Adipose tissue (tissue), 3 donors: ENCODE data around the gene ESAM. TPM values are rescaled to one million over a fixed set of nuclear protein-coding genes. Genes with fewer than 3 reads are reported as not detected.

Source experiments
- H3K27ac ChIP-seq: one replicate; pipeline ENCODE4 v1.5.1; 2013; ENCODE audit warnings: low read depth, low read length
- WGBS, 3 donors: extraction: QIAGEN DNeasy Blood & Tissue Kit; methylation state at CpG; one replicate each; pipeline ENCODE4 v1.1.7; 2013; 5-methylcytosine and 5-hydroxymethylcytosine counted together
- polyA plus RNA-seq, 3 donors: library from polyadenylated mRNA; stranded (reverse); fragments of 200-250 nt; gene quantifications; one replicate each; pipeline ENCODE4 v1.2.3, GENCODE V29; 2013
- donor health status: healthy with polysubstance abuse.
- donor health status: Bipolar disorder and iron deficiency.
- donor health status: healthy.

Gene ESAM
- polyA plus RNA-seq, 3 donors = 17.6 to 116 (median 53.3) TPM

DNA sequence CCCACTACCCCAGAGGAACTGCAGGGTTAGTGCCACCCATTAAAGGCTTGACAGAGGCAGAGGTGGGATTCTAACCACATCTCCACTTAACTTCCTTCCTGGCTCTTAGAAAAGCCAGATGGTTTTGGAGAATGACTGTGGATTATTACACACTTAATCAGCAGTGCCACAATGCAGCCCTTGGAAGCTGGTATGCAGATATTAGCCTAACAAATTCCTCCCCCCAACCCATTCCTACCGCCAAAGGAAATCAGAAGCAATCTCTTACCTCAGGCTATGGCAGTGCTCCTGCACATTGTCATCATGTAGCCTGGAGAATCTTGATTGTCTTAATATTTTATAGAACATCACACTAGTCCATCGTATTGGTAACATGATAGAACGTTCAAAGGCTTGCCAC, 45.5 kb downstream of the ESAM start:
- 47 to 56% (median 48%) methylated on average over 3 of the region's 3 CpGs for WGBS, 3 donors
- H3K27ac ChIP-seq = no peak overlapping the region

DNA sequence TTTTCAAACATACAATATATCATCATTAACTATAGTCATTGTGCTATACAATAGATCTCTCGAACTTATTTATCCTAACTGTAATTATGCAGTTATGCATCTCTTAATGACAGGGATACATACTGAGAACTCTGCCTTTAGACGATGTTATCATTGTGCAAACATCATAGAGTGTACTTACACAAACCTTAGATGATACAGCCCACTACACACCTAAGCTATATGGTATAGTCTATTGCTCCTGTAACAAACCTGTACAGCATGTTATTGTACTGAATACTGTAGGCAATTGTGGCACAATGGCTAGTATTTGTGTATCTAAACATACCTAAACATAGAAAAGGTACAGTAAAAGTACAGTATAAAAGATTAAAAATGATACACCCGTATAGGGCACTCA, 49.7 kb downstream of the ESAM start:
- 51 to 88% (median 81%) methylated on average over 3 of the region's 3 CpGs for WGBS, 3 donors
- H3K27ac ChIP-seq = no peak overlapping the region

DNA sequence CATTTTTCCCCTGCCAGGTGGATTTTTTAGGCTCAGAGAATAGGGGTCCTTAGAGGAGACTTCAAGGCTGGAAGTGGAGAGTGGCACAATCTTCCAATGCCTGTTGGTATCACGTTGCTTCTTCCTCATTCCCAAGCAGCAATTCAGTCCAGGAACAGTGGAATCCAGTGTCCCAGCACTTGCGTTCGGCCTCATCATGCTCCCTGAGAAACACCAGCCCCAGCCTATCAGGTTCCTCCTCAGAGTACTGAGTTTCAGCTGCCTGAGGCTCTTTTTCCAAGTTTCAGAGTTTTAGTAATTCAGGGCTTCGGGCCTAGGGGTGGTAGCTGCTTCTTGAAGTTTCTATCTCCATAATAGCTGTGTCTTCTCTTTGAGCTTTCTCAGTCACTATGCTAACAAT, 54.3 kb downstream of the ESAM start:
- H3K27ac ChIP-seq = no peak overlapping the region
- WGBS, 3 donors = 81 to 90% (median 88%) methylated on average over 4 of the region's 4 CpGs

Other genes with a start within 250 kb of the ESAM start
- not detected for gene OR8B12, start 218.6 kb downstream of the ESAM start, polyA plus RNA-seq
- gene OR8A1, start 192.3 kb downstream of the ESAM start, polyA plus RNA-seq = under 1 TPM in 1 of 3 donors, not detected in 2; under 0.01 TPM
- gene PANX3, start 150.9 kb downstream of the ESAM start, polyA plus RNA-seq = not detected
- 10 to 100 TPM; 14.7 to 26.1 (median 25.9) TPM for gene TBRG1, start 139.4 kb downstream of the ESAM start, polyA plus RNA-seq
- 10 to 100 TPM in 2 of 3 donors, 1 to 10 TPM in 1; 7.1 to 13.8 (median 11.0) TPM for gene SIAE, start 88.6 kb downstream of the ESAM start, polyA plus RNA-seq
- 1 to 10 TPM; 2.3 to 5.5 (median 2.8) TPM for gene SPA17, start 88.4 kb downstream of the ESAM start, polyA plus RNA-seq
- gene NRGN, start 22.3 kb downstream of the ESAM start, polyA plus RNA-seq = 10 to 100 TPM in 1 of 3 donors, 1 to 10 TPM in 2; 1.2 to 17.0 (median 5.3) TPM
- 10 to 100 TPM in 1 of 3 donors, 1 to 10 TPM in 2; 1.2 to 36.1 (median 3.5) TPM for gene VSIG2, start 10.0 kb downstream of the ESAM start, polyA plus RNA-seq
- 1 to 10 TPM; 4.8 to 6.1 (median 5.3) TPM for gene MSANTD2, start 38.1 kb upstream of the ESAM start, polyA plus RNA-seq
- gene ROBO3, start 103.1 kb upstream of the ESAM start, polyA plus RNA-seq = 10 to 100 TPM in 2 of 3 donors, 1 to 10 TPM in 1; 5.2 to 44.8 (median 21.7) TPM
- gene ROBO4, start 135.6 kb upstream of the ESAM start, polyA plus RNA-seq = 10 to 100 TPM in 2 of 3 donors, 1 to 10 TPM in 1; 3.7 to 61.0 (median 41.9) TPM
- 1 to 10 TPM in 1 of 3 donors, under 1 TPM in 2; 0.28 to 2.3 (median 0.34) TPM for gene HEPN1, start 157.0 kb upstream of the ESAM start, polyA plus RNA-seq
- gene HEPACAM, start 173.8 kb upstream of the ESAM start, polyA plus RNA-seq = 10 to 100 TPM in 1 of 3 donors, 1 to 10 TPM in 2; 2.6 to 19.6 (median 4.7) TPM
- gene CCDC15, start 191.9 kb upstream of the ESAM start, polyA plus RNA-seq = 1 to 10 TPM in 1 of 3 donors, under 1 TPM in 2; 0.43 to 1.7 (median 0.60) TPM